Esophagus squamous epithelium (tissue), 4 donors: ENCODE results near the gene MSN.

Experiments used
- POLR2A ChIP-seq, 4 donors: fragments of 450-650 bp; IDR thresholded peaks; one replicate each; pipeline ENCODE4 v1.6.1; 2017; ENCODE audit warnings: antibody characterized with exemption in 4 of 4, mild to moderate bottlenecking in 4 of 4, moderate library complexity in 3 of 4
- TF ChIP-seq, protein P1 (sequence below), 6 experiments: fragments of 450-650 bp in 4 of 6; fragments of 200-600 bp in 2 of 6; sonication (generic) in 2 of 6; IDR thresholded peaks; one replicate each; pipeline ENCODE4 v1.5.1; 2016 to 2019; ENCODE audit warnings: antibody characterized with exemption in 6 of 6, mild to moderate bottlenecking in 4 of 6, moderate library complexity in 4 of 6

DNA sequence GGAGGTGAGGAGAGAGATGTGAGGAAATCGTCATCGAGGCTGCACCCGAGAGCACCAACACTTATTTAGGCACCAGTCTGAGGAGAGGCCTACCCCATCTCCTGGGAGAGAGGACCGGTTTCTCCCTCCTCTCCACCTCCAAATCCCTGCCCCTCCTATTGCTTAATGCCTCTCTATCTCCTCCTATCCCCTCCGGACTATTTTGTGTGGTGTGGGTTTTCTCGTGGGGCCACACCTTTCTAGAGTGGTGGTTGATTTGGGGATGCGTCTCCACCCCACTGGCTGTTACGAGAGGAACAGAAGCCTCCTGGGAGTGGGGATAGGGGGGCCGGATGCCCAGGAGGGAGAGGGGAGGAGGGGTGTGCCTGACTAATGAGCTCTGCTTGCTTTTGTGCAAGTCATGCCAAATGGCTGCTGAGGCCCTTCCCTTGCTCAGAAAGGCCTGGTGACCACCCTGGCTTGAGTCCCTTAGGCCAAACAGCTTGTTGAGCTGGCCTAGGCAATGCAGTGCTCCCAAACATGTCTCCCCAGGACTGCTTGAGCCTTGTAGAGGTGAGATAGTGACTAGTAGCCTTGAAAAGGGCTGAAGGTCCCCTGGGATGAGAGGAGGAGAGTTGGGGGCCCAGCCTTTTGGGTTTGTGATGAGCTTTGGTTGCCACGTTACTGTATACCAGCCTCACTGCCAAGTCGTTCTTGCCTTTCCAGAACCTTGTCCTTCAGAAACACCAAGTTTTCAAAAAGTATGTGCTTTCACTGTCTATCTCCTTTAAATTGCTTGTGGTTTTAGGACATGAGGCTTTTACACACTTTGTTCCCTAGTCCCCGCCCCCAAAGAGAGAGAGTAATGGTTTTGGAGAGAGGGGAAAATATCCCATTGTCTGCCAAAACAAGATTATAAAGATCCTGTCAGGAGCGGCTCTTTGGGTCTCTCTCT, 1.2 kb downstream of the MSN start:
- TF ChIP-seq, protein P1, sequence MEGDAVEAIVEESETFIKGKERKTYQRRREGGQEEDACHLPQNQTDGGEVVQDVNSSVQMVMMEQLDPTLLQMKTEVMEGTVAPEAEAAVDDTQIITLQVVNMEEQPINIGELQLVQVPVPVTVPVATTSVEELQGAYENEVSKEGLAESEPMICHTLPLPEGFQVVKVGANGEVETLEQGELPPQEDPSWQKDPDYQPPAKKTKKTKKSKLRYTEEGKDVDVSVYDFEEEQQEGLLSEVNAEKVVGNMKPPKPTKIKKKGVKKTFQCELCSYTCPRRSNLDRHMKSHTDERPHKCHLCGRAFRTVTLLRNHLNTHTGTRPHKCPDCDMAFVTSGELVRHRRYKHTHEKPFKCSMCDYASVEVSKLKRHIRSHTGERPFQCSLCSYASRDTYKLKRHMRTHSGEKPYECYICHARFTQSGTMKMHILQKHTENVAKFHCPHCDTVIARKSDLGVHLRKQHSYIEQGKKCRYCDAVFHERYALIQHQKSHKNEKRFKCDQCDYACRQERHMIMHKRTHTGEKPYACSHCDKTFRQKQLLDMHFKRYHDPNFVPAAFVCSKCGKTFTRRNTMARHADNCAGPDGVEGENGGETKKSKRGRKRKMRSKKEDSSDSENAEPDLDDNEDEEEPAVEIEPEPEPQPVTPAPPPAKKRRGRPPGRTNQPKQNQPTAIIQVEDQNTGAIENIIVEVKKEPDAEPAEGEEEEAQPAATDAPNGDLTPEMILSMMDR (IDR thresholded peaks at IDR 0.05), result no peak
- peak in 2 of 4 donors; percentile 21 to 57 for TF ChIP-seq POLR2A (IDR thresholded peaks at IDR 0.05)
